Left hindlimb (tissue), 1 donor: ENCODE measurements around the gene KIFC3.
A peak's percentile ranks its signal among the peaks of the same experiment; 100 is the strongest.
"Not testable (repeated sequence)": the region's sequence is repeated elsewhere in the genome, so short reads cannot be mapped to it uniquely, and the experiment has no call there.

Experiments
- DNase-seq: peaks from one replicate; pipeline ENCODE4 v3.0.0-alpha.2; 2018

KIFC3 gene

DNA sequence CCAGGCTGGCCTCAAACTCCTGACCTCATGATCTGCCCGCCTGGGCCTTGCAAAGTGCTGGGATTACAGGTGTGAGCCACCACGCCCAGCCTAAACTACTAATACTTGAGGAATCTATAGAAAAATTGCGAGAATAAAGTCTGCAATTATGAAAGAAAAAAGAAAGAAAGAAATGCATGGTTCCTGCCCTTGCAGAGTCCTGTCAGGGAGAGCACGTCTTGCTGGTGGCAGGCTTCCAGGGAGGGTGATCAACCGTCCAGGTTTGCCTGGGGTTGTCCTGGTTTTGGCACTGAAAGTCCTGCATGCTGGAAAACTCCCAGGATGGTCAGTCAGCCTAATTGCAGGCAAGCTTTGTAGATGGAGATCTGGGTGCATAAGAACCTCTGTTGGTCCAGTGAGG lies 21.5 kb upstream of the KIFC3 start:
- no peak for DNase-seq

DNA sequence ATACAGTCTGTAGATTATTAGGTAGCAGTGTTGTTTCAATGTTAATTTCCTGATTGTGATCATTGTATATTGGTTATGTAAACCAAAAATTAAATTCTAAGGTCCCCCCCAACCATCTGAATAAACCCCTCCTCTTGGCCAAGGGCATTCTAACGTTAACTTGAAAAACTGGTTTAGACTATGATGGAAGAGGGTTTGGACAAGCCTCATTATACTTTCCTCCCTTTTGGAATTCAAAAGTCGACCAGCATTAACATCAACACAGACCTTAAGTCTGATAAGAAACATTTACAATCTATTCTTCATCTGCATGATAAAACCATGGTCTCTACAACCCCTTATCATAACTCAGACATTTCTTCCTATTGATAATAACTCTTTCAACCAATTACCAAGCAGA lies 20.6 kb upstream of the KIFC3 start:
- no peak for DNase-seq

DNA sequence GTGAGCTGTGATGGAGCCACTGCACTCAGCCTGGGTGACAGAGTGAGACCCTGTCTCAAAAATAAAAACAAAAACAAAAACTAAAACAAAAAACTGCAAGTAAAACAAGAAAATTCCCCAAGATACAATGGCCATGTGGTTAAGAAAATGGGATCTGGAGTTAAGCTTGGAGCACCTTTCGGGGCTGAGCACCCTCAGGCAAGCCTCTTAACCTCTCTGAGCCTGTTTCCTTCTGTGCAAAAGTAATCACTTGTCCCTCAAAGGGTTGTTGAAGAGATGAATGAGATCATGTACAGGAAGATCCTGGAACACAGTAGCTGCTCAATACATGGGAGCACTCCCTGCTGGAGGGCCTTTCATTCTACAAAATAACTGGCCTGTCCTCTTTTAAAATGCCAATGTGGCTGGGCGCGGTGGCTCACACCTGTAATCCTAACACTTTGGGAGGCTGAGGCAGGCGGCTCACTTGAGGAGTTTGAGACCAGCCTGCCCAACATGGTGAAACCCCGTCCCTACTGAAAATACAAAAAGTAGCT lies 19.8 kb upstream of the KIFC3 start:
- DNase-seq = no peak

DNA sequence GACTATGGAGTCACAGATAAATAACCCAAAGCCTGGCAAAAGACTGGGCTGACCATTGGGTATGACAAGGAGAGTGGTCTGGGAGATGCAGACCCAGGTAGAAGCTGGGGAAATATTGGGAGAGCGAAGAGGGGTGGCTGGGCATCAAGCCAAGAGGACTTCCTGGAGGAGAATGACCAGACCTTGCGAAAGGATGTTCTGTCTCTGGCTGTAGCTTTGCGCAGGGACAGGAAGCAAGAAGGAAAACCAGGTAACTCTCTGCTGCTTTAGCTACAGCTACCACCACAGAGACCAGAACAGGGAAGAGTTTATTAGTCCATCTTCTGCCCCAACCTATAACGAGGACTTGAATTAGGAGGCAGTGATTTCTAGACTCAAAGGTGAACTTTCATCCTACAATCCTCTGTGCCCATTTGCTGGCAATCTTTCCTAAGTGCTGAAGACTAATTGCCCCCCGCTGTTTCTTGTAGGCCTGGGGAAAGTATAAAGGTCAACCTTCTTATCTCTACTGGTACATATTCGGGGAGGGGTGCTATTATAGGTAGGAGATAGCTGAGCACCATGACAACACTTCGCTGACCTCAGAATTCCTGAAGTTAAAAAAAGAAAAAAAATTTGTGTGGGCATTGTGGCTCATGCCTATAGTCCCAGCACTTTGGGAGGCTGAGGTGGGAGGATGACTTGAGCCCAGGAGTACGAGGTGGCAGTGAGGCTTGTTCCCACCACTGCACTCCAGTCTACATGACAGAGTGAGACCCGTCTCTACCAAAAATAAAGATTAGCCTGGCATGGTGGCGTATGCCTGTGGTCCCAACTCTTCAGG lies 19.1 kb upstream of the KIFC3 start:
- DNase-seq = no peak

DNA sequence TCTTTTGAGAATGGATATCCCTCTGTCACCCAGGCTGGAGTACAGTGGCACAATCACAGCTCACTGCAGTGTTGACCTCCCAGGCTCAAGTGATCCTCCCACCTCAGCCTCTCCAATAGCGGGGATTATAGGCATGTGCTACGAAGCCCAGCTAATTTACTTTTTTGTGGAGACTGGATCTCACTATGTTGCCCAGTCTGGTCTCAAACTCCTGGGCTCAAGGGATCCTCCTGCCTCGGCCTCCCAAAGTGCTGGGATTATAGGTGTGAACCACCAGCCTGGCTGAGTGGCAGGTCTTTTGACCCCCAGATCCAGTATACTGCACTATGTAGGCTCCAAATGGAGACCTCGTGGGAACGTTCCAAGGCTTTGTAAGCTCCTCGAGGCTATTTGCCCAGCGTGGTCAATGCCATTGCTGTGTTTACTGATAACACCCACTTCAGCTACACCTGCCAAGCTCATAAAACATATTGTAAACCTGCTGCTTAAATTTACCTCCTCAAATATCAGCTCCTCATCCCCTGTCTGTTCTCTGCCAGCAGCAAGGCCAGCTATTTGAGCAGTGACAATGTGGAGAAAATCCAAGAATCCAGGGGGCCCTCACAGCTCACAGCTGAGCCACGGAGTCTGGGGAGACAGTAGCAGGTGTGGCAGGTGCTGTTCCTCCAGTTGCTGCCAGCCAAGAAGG lies 16.2 kb upstream of the KIFC3 start:
- DNase-seq = no peak

DNA sequence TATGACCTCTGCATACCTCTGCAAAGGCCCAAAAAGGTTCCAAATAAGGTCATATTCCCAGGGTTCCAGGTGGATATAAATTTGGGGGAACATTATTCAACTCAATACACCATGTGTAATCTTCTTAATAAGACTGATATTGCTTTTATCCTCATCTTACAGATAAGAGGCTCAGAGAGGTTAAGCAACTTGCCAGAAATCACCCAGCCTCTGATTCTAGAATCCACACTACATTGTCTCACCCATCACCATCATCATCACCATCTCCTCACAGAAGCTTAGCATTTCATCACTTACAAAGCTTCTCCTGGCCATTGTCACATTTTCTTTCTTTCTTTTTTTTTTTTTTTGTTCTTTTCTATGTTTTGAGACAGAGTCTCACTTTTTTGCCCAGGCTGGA lies 15.4 kb upstream of the KIFC3 start:
- DNase-seq = no peak

DNA sequence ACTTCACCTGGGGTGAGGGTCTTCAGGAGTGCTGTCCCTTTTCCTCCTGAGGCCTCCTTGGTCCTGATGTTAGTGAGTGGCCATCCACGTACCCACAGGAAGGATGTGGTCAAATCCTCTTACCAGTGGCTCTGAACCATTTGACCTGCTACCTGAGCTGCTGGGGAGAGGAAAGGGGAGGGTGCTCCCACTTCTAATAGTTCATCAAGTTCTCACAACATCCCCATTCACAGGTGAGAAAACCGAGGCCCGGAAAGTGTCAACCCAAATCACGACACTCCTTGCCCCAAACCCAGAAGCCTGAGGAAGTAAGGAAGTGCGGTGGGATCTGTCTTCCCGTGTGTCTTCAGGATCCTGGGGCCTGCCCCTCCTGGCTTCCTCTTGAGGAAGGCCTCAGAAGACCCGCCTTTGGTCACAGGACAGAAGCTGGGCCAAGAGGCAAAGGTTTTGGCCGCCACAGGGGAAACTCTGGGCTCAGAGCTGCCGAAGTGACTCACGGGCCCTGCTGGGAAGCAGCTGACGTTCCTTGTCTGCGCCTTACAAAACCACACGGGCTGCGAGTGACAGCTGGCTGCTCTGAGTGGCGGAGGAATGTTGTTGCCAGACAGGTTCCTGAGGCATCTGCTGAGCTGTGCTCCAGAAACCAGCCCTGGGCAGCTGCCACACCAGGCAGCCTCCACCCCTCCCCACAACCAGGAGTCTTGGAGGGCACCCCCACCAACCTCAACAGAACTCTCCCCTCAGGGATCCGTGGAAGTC lies 13.9 kb upstream of the KIFC3 start:
- DNase-seq = peak; percentile 85

DNA sequence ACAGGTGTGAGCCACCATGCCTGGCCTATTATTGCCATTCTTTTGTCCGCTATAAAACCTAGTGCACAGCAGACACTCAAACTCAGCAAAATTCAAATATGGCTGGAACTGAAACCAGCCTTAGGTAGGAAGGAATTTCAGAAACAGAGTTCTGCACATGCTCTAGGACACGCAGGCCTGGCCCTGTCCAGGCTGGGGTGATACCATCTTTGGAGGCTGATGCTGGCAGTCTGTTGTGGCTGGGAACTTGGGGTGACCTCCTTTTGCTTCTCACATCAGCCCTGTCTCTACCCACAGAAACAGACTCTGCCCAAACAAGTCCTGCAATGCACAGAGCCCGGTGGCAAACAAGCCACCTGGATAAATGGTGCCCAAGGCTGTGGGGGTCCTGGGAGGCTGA lies 12.6 kb upstream of the KIFC3 start:
- no peak for DNase-seq

DNA sequence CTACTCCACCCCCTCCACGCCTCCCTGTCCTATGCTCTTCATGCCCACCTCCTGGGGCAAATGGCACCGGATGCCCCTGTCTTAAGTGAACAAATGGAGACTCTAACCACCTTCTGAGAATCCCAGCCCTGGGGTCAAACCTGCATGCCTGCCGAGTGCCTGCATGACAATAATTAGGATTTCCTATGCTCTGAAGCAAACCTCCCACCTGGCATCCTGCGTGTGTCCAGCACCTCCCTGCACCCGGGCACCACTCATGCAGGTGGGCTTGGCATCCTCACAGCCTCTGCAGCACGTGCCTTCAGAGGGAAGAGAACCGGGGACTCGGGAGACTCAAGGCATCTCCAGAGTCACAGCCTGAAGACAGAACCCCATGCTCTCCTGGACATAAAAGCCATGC lies 11.2 kb upstream of the KIFC3 start:
- no peak for DNase-seq

DNA sequence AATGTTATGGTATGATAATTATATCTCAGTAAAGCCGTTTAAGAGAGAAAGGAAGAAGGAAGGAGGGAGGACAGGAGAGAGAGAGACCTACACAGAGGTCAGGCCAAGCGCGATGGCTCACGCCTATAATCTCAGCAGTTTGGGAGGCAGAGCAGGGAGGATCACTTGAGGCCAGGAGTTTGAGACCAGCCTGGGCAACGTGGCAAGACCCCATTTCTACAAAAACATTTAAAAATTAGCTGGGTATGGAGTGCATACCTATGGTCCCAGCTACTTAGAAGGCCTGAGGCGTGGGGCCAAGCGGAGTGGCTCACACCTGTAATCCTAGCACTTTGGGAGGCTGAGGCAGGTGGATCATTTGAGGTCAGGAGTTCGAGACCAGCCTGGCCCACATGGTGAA lies 9.0 kb upstream of the KIFC3 start:
- not testable (repeated sequence) for DNase-seq

DNA sequence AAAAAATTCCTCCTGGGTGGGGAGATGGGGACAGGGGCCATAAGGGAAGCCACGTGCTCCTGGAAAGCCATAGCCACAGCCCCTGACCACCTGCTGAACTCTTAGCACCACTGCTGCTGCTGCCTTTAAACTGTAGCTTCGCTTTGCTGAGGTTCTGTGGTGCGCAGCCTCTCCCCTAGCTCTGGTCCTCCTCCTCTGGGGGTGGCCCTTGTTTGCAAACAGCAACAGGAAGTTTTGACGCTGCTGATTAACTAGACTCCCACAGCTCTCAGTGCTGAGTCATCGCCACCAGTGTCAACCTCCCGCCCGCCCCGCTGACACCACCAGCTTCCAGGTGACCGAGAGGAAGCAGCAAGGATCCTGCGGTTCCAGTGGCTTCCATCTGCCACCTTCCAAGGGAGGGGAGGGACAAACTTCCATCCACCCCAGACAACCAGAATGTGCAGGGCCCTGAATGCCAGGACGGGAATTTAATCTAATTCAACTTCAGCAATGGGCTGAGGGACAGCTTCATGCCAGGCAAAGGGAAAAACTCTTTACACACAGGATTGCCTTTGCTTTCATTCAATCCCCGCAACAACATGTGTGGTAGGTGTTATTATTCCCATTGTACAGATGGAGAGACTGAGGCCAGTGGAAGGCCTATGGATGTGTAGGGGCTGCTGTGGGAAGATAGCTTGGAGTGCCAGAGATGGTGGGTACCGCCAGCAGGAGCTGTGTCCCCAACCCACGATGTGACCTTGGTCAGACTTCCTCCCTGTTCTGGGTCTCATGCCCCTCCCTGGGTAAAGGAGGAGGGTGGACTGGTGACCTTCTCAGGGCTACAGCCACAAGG lies 8.1 kb upstream of the KIFC3 start:
- peak; percentile 68 for DNase-seq

DNA sequence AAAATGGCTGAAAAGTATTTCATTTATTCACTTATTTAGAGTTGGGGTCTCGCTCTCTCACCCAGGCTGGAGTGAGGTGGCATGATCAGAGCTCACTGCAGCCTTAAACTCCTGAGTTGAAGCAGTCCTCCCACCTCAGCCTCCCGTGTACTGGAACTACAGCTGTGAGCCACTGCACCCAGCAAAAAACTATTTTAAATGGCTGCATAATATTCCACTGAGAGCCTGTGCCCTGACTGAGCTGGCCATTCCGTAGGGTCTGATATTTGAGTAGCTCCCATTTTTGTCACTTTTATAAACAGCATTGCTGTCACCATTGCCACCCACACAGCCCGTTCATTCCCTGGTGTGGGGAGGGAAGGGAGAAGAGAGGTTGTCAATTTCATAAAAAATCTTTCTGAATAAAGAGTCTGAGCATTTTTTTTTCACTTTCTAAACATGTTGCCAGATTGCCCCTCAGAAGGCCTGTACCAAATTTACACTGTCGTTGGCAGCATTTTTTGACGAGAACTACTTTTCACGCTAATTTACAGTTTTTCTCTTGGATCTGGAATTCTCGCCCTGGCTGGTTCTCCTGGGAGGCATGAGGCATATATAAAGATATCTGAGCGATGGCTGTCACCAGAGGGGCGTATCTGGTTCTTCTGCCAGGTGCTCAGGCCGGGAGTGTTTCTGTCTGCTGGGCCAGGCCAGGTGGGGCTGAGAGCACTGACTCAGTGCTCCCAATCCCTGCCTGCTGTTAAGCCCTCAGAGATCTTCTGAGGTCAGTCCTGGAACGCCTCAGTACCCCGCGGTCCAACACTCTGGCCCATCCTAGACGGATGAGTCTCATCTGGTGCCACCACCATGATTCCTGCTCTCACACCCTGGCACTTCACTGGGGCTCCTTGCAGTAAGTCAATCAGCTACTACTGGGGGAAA lies 7.2 kb upstream of the KIFC3 start:
- DNase-seq = no peak

DNA sequence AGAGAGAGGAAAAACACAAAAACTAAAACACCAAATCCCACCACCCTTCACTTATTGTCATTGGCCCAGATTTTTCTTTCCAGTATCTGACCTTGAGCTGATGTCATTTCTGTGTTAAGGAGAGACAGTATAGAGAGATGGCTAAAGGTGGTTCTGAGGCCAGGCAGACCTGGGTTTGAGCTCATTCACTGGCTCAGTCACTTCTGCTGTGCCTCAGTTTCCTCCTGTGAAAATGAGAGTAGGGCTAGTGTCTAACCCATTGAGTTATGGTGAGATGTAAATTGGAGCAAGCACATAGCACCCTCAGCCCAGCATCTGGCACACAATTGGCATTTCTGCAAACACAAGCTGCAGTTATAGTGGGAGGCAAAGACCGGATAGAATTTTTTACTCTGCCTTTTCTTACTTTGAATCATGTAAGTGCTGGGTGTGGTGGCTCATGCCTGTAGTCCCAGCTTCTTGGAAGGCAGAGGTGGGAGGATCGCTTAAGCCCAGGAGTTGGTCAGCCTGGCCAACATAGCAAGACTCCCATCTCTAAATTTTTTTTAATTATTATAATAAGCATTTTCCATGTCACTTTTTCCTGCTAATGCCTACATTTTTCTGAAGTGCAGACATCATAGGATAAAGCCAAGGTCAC lies 6.4 kb upstream of the KIFC3 start:
- no peak for DNase-seq

DNA sequence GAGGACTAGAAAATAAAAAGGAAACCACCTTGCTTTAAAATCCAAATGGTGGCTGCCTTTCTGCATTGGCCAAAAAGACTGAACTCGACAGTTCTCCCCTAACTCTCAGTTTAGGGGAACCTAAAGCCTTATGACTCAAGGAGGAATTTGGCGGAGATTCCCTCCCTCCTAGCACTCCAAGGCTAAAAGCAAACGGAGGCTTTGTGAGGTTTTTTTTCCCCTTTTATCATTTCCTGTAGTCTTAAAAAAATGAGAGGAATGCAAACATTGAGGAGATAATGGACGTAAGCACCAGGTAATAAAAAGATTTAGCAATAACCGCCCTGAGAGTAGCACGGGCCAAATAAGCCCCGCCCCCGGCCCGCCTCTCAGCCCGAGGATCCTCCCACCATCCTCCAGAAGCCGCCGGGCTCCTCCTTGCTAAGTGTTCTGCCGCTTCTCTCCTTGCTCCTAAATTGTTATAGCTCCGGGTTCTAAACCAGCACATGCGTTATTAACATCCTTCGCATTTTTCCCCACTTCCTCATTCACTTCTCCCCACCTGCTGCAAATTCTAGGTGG lies 5.8 kb upstream of the KIFC3 start:
- peak; percentile 75 for DNase-seq

DNA sequence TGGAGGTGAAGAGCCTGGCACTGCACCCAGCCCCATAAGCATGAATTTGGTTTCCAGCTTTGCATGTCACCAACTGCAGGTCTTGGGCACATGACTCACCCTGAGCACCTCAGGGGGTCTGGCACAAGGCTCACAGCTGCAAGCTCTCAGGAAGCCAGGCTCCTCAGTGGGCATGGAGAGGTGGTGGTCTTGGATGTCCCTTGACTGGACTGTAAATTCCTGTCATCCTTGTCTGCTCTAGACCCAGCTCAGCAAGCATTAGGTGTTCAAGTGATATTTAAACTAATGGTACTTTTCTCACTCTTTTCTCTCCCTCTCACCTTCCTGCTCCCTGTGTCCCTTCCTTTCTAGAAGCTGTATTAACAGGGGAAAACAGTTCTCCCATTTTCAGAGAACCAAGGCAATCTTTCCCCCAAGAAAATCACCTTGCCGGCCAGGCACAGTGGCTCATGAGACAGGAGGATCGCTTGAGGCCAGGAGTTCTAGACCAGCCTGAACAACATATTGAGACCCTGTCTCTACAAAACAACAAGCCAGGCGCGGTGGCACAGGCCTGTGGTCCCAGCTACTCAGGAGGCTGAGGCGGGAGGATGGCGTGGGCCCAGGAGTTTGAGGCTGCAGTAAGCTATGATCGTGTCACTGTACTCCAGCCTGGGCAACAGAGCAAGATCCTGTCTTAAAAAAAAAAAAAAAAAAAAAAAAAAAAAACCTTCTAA lies 5.1 kb upstream of the KIFC3 start:
- no peak for DNase-seq

DNA sequence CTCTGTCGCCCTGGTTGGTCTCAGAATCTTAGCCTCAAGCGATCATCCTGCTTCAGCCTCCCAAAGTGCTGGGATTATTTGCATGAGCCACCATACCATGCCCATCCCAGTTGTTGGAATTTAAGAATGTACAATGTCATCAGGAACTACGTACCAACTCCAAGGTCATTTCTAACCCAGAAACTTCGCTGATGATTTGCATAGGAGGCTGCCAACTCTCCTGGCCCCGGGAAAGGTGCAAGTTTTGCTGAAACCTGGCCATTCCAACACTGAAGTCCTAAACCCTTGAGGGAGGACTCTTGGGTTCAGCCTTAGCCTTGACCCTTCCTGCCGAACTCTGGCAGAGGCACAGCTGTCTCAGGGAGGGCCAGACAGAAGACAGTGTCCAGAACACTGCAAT lies 2.9 kb upstream of the KIFC3 start:
- DNase-seq = no peak

DNA sequence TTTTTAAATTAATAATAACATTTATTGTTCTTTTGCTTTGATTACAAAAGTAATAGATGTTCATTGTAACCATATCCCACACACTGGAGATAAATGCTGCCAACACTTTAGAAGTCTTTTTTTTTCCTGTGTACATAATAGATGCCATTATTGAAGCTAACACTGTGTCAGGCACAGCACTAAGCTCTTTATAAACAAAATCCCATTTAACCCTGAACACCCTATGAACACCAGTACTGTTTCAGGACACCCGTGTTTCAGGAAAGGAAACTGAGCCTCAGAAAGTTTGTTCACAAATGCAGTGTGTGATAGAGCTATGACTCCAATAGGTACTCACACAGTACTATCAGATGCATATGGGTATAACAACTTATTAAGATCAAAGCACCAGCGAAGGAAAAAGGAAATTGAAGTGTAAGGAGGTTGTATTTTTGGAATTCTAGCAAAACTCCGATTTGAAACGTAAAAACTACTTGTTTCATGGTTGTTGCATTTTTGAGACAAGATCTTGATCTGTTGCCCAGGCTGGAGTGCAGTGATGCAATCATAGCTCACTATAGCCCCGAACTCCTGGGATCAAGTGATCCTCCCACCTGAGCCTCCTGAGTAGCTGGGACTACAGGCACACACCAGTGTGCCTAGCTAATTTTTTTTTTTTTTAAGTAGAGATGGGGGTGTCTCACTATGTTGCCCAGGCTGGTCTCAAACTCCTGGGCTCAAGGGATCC lies 2.0 kb upstream of the KIFC3 start:
- no peak for DNase-seq

DNA sequence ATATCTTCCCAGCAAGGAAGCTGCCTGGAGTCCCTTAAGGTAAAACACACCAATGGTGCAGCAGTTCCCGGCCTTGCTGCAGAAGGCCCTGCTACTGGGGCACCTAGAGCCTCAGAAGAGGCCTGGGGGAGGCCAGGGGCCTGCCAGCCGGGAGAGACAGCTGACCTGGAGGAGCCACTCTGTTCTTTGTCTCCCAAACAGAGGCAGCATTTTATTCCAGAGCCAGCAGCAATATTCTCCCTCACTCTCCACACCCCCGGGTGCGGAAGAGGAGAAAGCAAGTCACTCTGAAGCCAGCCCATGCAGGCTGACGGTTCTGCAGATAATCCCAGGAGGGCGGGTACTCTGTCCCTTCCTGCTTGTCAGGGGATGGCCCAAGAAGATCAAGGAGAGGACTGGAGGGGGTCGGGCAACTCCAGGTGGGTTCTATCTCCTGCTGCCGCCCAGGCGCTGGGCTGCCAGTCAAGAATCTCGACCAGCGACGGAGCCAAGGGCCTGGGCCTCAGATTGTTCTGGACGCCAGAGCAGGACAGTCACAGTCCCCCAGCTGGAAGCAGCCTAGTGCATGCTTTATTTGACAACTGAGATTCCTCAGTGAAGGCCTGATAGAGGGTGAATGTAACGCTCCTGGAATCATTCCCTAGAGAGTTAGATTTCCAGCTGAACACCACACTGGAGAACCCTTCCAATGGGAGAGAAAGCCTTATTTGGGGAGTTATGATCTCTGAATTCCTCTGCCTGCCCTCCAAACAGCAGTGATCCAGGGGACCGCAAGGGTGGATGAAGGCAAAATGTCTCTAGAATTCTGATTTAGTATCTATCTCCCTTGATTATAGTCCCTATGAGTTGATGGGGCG lies 1.1 kb upstream of the KIFC3 start:
- DNase-seq = peak; percentile 42
